GM19452 (cell line): ENCODE results near the gene UBAP1L.
A peak's percentile ranks its signal among the peaks of the same experiment; 100 is the strongest.
"Not testable (repeated sequence)": the region's sequence is repeated elsewhere in the genome, so short reads cannot be mapped to it uniquely, and the experiment has no call there.

Experiments used
- ATAC-seq: cut with Tn5 transposase; IDR thresholded peaks from one replicate; pipeline ENCODE4 v1.9.1; 2021; ENCODE audit not compliant: unreplicated experiment

The UBAP1L gene

DNA sequence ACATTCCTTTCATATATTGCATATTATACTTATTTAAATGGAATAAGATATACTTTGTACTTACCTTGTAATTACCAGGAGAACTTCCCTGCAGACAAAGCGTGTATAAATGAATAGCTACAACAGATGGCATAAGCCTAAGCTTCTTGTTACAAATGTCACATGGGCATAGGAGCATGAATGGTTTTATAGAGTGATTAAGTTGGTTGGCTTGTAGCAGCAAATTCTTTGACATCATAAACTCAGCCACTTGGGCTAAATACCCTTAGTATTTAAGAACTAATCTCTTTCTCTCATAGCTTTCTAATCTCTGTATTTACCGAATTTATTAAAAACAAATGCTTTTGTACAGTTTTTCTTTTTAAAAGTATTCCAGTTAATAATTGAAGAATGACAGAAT lies at the start of gene UBAP1L:
Gene UBAP1L, minus strand, starts transcription at position 115 of the 400 bp plus-strand sequence. CDS start 8,985 bp downstream, outside the sequence.
- ATAC-seq: no peak

DNA sequence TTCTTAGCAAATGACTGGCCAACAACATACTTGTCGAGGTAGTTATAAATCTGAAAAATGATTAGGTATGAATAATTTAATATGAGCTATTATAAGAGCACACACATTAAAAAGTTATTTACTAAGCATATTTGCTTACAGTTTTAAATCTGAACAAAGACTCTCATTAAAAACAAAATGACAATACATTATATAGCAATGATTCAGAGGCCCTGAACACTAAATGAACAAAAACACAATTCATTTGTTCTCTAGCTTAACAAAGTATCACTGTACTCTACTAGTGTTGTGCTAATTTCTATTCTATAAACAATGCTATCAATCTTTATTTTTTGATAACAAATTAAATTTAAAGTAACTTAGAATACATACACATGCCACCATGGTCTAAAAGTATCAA lies 49.1 kb upstream of the UBAP1L start:
- ATAC-seq: no peak

DNA sequence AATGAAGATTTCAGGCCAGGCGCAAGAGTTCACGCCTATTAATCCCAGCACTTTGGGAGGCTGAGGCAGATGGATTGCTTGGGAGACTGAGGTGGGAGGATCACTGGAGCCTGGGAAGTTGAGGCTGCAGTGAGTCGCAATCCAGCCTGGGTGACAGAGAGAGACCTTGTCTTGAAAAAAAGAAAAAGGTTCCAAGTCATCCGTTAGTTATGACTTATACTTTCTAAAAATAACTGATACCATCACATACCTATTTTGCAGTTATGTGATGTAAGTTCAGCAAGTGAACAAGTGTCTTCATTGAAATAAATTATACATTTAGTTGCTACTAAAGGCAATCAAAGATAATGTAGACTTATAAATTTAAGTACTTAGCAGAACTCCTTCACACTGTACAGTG lies 48.0 kb upstream of the UBAP1L start:
- ATAC-seq: no peak

DNA sequence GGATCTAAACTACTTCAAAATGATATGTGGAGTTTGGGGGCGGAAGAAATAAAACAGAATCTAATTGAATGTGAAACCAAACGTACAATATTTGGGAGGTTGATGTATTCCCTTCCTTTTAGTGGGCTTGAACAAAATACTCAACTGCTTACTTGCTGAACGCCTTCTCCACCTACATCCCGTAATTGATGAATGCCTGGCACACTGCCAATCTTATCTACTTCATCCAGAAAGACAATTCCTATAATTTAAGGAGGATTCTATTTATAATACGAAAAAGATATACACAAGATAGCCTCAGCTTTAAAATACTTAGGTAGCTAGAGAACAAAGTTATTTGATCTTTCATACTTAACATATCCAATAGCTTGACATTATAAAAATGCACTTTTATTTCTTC lies 41.7 kb upstream of the UBAP1L start:
- no peak for ATAC-seq

DNA sequence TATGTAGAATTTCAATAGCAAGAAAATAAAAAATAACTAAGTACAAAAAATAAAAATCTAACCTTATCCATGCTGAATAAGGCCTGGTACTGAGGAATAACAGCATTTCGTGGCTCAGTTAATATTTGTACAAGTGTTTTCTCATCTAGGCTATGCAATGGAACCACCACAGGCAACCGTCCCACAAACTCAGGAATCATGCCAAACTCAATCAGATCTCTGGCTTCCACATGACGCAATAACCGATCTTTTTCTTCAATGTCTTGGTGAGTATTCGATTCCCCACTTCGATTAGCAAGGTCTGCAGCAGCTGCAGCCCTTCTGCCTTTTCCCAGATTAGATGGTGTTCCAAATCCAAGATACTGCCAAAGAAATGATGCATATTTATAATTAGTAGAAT lies 39.7 kb upstream of the UBAP1L start:
- ATAC-seq: no peak

DNA sequence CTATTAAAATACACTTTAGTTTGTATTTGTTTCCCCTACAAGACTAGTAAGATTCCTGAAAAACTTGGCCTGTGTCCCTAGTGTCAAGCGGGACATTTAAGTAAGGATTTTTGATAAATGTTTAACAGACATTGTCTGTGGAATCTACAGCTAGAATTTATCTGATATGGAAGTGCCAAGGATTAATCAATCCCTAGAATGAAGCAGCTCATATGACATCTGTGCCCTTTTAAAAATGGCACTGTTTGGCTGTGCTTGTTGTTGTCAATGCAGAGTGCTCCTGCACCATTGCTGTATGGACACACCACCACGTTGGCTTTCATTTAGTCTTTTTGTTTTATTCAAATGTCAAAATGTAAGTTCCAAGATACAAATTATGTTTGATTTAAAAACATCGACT lies 32.9 kb upstream of the UBAP1L start:
- no peak for ATAC-seq

DNA sequence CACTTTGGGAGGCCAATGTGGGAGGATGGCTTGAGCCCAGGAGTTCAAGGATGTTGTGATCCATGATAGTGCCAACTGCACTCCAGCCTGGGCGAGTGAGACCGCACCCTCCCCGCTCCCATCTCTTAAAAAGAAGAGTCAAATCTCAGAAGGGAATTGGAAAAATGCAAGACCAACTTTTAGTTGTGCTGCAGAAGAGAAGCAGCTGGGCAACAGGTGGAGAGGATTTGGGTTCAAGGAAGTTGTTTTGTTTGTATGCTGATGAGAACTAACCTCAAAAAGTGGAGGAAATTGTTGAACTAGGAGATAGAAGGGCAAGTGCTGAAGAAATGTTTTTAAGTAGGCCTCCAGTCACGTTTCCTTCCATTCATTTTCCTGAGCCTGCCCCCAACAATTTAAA lies 31.4 kb upstream of the UBAP1L start:
- no peak for ATAC-seq

DNA sequence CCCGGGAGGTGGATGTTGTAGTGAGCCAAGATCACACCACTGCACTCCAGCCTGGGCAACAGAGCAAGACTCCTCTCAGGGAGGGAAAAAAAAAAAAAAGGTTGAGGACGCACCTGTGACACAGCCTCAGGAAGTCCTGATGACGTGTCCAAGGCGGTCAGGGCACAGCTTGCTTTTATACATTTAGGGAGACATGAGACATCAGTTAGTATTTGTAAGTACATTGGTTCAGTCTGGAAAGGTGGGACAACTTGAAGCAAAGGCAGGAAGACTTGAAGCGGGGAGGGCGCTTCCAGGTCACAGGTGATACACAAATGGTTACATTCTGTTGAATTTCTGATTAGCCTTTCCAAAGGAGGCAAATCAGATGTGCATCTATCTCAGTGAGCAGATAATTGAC lies 23.6 kb upstream of the UBAP1L start:
- ATAC-seq: not testable (repeated sequence)

DNA sequence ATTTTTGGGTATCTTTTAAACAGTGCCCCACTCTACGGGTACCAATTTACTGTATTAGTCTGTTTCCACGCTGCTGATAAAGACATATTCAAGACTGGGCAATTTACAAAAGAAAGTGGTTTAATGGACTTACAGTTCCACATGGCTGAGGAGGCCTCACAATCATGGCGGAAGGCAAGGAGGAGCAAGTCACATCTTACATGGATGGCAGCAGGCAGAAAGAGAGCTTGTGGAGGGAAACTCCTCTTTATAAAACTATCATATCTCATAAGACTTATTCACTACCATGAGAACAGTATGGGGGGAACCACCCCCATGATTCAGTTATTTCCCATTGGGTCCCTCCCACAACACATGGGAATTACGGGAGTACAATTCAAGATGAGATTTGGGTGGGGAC lies 22.9 kb upstream of the UBAP1L start:
- not testable (repeated sequence) for ATAC-seq

DNA sequence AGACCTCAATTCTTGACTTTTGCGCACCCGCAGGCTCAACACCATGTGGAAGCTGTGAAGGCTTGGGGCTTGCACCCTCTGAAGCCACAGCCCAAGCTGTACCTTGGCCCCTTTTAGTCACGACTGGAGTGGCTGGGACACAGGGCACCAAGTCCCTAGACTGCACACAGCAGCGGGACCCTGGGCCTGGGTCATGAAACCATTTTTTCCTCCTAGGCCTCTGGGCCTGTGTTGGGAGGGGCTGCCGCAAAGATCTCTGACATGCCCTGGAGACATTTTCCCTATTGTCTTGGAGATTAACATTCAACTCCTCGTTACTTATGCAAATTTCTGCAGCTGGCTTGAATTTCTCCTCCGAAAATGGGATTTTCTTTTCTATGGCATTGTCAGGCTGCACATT lies 22.1 kb upstream of the UBAP1L start:
- not testable (repeated sequence) for ATAC-seq

DNA sequence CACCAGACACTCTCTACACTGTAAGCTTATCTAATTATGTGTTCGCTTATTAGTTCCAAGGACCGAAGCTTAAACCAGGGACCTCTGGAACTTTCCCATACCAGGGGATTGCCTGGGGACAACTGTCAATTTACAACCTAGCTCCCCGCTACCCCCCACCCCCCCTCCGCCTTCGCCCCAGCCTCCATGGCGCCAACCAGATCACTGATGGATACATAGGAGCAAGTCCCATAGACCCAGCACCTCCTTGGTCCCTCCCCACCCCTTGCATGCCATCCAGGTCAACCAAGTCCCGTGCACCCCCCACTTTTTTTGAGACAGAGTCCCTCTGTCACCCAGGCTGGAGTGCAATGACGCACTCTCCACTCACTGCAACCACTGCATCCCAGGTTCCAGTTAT lies 19.5 kb upstream of the UBAP1L start:
- ATAC-seq: no peak

DNA sequence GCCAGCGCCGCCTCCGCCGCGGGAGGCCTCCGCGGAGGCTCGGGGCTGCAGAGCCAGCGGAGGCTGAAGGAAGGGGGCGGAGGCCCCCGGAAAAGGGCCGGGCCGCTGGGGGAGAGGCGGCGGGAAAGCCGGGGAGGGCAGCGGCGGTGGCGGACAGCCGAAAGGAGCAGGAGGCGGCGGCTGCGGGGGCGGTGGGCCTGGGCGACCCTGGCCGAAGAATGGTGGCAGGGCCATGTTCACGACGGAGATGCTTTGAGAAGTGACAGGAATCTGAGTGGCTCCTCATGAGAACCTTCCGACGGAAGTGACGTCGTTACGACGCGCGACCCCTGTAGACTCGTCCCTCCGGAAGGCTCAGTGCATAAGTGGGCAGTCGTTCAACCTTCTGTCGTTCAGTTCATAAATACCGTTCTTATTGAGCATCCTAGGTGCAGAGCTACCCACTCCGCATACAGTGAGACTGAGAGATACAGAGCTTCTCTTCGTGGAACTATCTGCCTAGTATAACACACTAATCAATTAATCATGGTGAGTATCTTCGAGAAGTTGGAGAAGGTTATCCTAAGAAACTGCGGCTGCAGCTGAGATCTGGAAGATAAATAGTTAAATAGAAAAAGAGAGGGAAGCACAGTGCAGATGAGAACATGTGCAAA lies 18.7 kb upstream of the UBAP1L start, which contains the start of gene PDCD7:
Gene PDCD7, minus strand, starts transcription at position 261 of the 653 bp plus-strand sequence. Its CDS starts 27 bp downstream, at position 234.
- ATAC-seq: peak; percentile 80

DNA sequence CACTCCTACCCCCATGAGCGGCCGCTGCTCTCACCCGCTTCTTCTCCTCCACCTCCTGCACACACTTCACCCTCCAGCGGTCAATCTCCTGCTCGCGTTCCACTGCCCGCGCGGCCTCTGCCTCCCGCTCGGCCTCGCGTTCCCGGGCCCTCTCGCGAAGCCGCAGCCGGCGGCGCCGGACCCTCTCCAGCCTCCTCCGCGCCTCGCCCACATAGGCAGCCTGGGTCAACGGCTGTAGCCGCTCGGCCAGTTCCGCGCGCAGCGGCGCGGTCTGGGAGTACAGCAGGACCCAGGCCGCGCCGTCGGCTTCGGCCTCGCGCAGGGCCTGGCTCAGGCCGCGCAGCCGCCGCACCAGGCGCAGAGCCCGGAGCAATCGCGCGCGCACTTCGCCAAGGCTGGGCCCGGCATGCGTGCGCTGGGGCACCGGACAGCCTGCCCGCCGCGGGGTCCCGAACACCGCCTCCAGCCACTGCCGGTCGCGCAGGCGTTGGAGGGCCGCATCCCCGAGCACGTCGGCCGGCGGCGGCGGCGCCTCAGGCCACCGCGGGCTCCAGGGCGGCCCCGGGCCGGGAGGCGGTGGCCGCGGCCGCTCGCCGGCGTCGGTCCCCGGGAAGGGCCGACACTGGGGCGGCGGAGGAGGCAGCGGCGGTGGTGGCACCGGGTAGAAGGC lies 18.0 kb upstream of the UBAP1L start:
- ATAC-seq: peak; percentile 40

DNA sequence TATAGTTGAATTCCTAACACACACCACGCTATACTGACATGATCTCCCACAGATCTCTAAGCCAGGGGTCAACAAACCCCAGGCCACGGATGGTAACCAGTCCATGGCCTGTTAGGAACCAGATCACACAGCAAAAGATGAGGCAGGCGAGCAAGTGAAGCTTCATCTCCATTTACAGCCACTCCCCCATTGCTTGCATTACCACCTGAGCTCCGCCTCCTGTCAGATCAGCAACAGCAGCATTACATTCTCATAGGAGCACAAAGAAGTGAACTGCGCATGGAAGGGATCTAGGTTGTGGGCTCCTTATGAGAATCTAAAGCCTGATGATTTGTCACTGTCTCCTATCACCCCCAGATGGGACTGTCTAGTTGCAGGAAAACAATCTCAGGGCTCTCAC lies 15.9 kb upstream of the UBAP1L start:
- no peak for ATAC-seq

DNA sequence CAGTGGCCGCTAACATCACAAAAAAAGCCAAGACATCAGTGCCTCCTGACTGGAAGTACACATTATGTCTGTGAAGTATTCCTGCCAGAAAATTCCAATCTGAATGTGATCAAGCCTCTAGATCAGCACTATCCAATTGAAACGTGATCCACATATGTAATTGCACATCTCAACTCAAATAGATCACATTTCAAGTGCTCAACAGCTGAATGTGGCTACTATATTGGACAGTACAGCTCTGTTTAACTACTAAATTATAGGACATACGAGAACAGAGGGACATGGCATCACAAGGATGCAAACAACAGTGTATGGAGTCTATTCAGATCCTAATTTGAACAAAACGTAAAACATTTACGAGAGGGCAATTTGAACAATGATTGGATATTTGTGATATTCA lies 542 bp upstream of the UBAP1L start:
- ATAC-seq: no peak

DNA sequence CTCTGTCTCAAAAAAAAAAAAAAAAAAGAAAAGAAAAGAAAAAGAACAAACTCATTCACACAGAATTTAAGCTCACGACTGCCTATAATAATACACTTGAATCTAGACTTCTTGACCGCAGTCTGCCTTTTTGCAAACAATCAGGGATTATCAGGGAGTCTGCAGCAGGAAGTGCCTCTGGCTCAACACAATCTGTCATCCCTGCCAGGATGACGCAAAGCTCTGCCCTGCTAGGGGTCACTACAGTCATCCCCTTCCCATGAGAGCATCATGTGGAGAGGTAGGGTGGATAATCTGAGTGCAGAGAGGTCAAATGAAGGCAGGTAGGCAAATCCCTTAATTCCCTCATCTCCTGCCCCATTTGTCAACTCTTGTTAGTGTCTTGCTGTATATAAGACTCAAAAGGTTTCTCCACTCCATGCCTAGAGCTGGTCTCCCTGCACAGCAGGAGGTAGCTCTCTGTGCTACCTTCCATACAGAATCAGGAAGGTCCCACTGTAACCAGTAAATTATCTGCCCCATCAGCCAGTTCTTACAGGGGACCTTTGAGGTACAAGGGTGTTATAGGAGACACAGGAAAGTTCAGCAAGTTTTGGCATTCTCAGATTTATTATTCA lies 4.2 kb downstream of the UBAP1L start:
- no peak for ATAC-seq

DNA sequence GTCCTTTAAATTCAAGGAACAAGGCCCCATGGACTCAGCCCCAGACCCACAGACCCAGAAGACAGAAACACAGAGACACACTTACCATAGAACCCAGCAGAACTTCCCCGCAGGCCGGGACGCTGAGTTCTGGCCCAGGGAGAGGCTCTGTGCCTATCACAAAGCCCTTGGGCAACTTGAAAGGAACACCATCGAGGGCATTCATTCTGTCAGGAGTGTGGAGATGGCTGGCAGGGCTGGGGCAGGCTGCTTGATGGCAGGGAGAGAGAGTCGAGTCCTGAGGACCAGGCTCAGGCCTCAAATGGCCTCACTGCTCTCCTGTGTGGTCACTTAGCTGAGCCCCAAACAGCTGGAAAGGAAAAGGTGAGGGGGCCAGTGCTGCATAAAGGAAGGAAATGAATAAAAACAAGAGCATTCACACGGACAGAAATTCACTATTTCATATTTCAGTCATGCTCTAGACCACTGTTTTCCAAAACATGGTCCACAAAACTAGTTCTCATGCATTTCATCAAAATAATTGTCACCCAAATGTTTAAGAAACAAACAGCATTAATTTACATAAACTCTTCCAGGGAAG lies 8.9 kb downstream of the UBAP1L start:
- no peak for ATAC-seq

DNA sequence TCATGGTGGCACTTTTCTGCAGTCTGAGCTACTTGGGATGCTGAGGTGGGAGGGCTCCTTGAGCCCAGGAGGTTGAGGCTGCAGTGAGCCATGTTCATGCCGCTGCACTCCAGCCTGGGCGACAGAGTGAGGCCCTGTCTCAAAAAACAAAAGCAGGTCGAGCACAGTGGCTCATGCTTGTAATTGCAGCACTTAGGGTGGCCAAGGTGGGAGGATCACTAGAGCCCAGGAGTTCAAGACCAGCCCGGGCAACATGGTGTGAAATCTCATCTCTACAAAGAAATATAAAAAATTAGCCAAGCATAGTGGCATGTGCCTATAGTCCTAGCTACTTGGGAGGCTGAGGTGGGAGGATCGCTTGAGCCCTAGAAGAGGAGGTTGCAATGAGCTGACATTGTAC lies 10.0 kb downstream of the UBAP1L start:
- ATAC-seq: no peak

DNA sequence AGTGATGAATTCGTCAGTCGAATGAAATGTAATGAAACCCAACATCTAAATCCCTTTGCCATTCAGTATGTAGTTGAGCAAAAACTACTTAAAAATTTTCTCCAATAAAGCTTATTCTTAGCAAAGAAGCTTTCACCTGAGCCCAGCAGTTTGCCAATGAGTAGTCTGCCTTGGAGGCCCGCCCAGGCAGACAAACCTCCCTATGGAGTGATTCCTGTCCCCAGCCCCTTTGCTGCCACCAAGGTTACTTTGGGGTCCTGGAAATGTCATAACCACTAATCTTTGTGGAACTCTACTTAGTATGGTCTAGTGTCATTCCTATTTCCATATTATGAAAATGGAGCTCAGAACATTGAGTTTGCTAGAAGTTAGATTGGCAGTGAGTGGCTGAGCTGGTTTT lies 12.1 kb downstream of the UBAP1L start:
- no peak for ATAC-seq

DNA sequence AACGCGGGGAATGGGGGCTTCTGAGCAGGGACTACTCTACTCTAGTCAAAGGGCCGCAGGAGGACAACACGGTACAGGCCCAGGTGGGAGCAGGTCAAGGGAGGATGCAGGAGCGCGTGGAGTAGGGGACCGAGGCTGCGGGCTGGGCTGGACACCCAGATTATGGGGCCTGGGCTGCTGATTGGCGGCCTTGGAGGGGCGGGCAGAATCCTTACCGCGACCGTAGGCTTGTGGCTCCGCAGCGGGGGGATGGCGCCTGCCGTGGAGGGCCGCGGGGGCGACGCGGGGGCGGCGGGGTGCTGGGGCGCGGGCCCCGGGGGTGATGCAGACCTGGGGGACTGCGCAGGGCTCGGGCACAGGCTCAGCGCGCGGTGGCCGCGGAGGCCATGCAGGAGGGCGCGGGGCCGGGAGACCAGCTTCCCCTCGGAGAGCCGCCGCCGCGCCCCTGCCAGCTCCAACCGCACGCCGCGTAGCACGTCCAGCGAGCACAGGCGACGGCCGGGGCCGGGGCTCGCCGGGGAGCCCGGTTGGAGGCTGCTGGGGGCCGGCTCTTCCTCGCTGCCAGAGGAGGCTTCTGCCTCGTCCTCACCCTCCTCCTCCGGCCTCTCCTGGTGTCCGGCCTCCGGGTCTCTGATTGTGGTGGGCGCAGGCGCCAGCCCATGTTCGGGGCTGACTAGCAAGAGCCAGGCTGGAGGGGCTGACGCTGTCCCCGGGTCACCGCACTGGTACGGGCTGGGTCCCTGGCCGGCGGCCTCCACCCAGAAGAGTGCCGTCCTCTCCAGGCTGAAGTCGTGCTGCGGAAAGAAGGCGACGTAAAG lies 12.9 kb downstream of the UBAP1L start:
- ATAC-seq: no peak

DNA sequence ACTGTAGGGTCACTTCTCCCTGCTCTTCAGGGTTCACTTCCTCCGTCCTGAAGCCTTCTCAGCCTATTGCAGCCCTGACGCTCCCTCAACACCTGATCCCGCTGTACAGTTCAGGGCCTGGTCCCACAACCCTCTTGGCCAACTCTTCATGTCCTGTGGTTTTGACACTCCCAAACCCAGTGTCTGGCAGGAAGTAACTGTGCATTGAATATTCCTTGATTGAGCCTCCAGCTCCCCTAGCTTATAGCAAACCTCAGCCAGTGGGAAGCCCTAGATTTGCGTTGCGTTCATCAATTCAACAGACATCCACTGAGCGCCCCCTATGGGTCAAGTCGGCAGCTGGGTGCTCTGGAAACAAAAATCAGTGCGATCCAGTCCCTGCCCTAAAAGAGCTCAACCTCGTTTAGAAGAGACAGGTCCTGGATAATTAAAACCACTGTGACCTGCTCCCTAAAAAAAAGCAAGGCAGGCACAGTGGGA lies 13.5 kb downstream of the UBAP1L start:
- no peak for ATAC-seq
